Neural progenitor cell (in vitro differentiated cells): Measurements from ENCODE around the gene SCUBE3.

Source experiments
- EZH2 ChIP-seq: fragments of 200-600 bp; sonication (generic); IDR thresholded peaks from 2 replicates; pipeline ENCODE4 v1.6.1; 2017; ENCODE audit warnings: antibody characterized with exemption, mild to moderate bottlenecking, moderate library complexity
- TF ChIP-seq, protein P1 (sequence below): fragments of 200-600 bp; sonication (generic); IDR thresholded peaks from 2 replicates; pipeline ENCODE4 v1.5.1; 2017; ENCODE audit warnings: antibody characterized with exemption, mild to moderate bottlenecking

- TF ChIP-seq EZH2, result no peak
- TF ChIP-seq, protein P1, sequence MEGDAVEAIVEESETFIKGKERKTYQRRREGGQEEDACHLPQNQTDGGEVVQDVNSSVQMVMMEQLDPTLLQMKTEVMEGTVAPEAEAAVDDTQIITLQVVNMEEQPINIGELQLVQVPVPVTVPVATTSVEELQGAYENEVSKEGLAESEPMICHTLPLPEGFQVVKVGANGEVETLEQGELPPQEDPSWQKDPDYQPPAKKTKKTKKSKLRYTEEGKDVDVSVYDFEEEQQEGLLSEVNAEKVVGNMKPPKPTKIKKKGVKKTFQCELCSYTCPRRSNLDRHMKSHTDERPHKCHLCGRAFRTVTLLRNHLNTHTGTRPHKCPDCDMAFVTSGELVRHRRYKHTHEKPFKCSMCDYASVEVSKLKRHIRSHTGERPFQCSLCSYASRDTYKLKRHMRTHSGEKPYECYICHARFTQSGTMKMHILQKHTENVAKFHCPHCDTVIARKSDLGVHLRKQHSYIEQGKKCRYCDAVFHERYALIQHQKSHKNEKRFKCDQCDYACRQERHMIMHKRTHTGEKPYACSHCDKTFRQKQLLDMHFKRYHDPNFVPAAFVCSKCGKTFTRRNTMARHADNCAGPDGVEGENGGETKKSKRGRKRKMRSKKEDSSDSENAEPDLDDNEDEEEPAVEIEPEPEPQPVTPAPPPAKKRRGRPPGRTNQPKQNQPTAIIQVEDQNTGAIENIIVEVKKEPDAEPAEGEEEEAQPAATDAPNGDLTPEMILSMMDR, result no peak
Observed at GRCh38 chr6:35253249-35253648, 39.5 kb downstream of the SCUBE3 start.
